ENCODE results near the gene PPFIBP1.

DNA sequence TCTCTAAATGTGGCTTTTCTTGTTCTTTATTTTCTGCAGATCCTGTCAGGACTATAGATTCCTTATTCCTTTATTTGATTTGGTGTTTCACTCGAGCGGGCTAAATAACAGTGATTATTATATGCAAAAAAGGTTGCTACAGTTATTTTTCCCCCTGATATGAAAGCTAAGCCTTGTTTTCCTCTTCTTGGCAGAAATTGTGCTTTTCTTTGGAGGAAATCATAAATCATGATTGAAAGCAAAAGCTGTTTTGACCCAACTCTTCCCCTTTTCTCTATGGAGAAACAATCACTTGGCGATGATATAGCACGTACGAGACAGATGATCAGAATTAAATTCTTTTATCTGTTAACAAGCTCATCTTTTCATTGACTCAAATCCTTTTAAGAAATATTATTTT, 31.4 kb downstream of the PPFIBP1 start:
- no peak for TF ChIP-seq EZH2 (optimal IDR thresholded peaks at IDR 0.05; ENCODE audit: low read depth, low read length)
- TF ChIP-seq CTCF (IDR thresholded peaks at IDR 0.05; ENCODE audit: low read length): no peak

Data from MM.1S (cell line).